Activated T-cell treated with anti-CD3 and anti-CD28 coated beads, Interleukin-2, amount 50 U/mL, for 72 hours (primary cell): ENCODE measurements around the gene DOK7. TPM values are rescaled to one million over a fixed set of nuclear protein-coding genes. Genes with fewer than 3 reads are reported as not detected.
A peak's percentile ranks its signal among the peaks of the same experiment; 100 is the strongest.

ENCODE experiments used
- ATAC-seq, 2 donors: fragments of 150-1000 bp; cut with Tn5 transposase; replicated peaks in 1 of 2; 2 replicates each; pipeline ENCODE4 v1.10.0; 2021; ENCODE audit warnings: moderate library complexity in 2 of 2, mild to moderate bottlenecking in 1 of 2
- DNase-seq, 2 donors: peaks; one replicate each; pipeline ENCODE4 v3.0.0; 2021 to 2022; ENCODE audit warnings: mixed read lengths in 1 of 2
- H3K27ac Mint-ChIP-seq: one replicate; pipeline ENCODE4 v1.8.0; 2022; ENCODE audit warnings: mild to moderate bottlenecking, moderate library complexity, mixed read lengths
- H3K27me3 Mint-ChIP-seq: one replicate; pipeline ENCODE4 v1.8.0; 2022; ENCODE audit warnings: low read depth, mixed read lengths
- H3K36me3 Mint-ChIP-seq, 2 donors: one replicate each; pipeline ENCODE4 v1.8.0; 2022; ENCODE audit warnings: mixed read lengths in 2 of 2, mild to moderate bottlenecking in 1 of 2; ENCODE audit not compliant: insufficient read depth in 2 of 2
- H3K4me1 Mint-ChIP-seq: one replicate; pipeline ENCODE4 v1.8.0; 2022; ENCODE audit warnings: low read depth, mixed read lengths
- H3K4me3 Mint-ChIP-seq, 2 donors: one replicate each; pipeline ENCODE4 v1.8.0; 2022; ENCODE audit warnings: mild to moderate bottlenecking in 2 of 2, mixed read lengths in 2 of 2, moderate library complexity in 2 of 2
- H3K9me3 Mint-ChIP-seq, 2 donors: one replicate each; pipeline ENCODE4 v1.8.0; 2022; ENCODE audit warnings: mixed read lengths in 2 of 2
- total RNA-seq, 2 donors: library from RNA; stranded (reverse); gene quantifications; one replicate each; pipeline ENCODE4 v1.2.3, GENCODE V29; 2022

Gene DOK7
- total RNA-seq, 2 donors from 2014 or later, result not detected

DNA sequence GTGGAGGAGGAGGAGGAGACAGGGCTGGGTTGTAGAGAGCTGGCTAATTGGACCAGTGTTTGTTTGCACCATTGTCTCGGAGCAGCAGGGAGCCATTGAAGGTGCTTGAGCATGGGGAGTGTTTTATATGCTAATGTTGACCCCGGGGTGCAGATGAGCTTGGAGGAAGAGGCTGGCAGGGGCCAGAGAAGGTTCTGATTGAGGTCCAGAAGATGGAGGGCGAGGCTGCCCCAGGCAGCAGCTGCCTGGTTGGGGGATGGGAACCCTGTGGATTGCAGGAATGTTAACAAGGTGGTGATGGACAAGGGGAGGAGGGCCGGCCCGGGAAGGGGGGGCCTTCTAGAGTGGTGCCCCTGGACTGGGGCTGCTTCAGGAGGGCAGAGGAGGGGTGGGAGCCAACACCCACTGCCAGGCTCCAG is 18.0 kb downstream of the DOK7 start:
- no peaks in the 10 kb centered on the region for H3K36me3 Mint-ChIP-seq
- no peaks in the 10 kb centered on the region for H3K4me1 Mint-ChIP-seq
- no peaks in the 10 kb centered on the region for H3K9me3 Mint-ChIP-seq
- H3K4me3 Mint-ChIP-seq, result no peak overlapping the region
- ATAC-seq, result peak in 1 of 2 donors; percentile 10
- no peak for DNase-seq
- H3K27me3 Mint-ChIP-seq, result peaks cover 23% of the 10 kb centered on the region
- H3K27ac Mint-ChIP-seq, result no peak overlapping the region

DNA sequence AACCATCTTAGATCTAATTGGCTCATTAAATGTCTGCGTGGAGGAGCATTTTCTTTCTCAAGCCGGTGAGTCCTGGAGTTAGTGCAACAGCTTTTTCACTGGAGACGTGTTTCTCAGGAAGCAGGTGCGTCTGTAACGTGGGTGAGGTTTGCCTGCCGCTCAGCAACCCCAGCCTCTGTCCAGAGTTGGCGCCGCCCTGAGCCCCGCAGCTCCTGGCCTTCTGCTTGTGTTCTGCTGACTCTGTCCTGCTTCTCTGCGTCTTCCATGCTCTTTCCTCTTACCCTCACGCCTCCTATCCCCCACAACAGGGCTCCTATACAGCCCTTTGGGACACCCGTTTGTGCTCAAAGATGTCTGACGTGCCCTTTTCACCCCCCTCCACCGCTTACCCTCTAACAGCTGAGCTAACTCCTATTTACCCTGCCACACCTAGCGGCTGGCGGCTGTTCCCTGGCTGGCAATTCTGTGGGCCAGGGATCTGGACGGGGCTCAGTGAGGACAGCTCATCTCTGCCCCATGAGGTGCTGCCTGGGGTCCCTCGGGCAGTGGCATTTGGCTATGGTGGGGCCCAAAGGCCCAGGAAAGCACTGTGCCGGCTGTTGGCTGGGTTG is 18.8 kb downstream of the DOK7 start:
- Mint-ChIP-seq H3K4me3 (no peak overlapping the region), H3K4me1 (no peaks in the 10 kb centered on the region), H3K27ac (no peak overlapping the region), H3K27me3 (peaks cover 23% of the 10 kb centered on the region), H3K9me3 (no peaks in the 10 kb centered on the region), H3K36me3 (no peaks in the 10 kb centered on the region)
- DNase-seq, result no peak
- no peak for ATAC-seq

DNA sequence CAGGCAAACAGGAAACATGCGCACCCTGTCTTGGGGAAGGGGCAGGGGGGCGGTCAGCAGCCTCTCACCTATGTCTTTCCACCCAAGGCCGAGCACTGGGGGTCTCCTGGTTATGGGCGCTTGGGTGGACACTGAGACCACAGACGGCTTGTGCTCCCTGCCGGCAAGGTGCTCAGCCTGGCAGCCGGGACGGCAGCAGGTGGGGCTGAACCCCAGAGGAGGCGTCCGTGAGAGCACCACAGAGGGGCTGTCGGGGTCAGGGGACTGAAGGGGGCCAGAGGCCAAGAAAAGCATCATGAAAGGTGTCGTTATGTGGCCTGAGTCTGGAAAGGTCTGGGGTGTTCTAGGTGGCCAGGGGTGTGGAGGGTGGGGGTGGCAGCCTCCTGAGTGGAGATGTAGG is 19.6 kb downstream of the DOK7 start:
- no peak overlapping the region for H3K4me3 Mint-ChIP-seq

DNA sequence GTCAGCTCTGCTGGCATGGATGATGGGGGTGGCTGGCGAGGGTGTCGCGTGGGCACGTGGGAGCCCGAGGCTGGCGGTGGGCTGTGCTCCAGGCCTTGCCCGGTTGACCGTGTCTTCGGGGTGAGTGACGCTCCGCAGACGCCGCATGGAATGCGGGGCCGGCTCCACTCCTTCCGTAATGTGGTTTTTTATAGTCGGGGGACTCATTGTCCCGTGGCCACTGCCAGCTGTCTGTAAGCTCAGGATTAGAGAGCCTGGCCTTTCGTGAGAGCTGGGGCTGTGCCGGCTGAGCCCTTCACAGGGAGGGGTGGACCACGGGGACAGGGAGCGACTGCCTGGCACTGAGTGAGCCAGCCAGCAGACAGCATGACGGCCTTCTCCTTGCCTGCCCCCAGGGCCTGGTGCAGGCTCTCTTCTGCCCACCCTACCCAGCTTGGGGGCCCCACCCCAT is 20.4 kb downstream of the DOK7 start:
- Mint-ChIP-seq H3K27me3 (peaks cover 23% of the 10 kb centered on the region), H3K4me3 (no peak overlapping the region), H3K4me1 (no peaks in the 10 kb centered on the region), H3K36me3 (no peaks in the 10 kb centered on the region), H3K9me3 (no peaks in the 10 kb centered on the region), H3K27ac (no peak overlapping the region)
- ATAC-seq (no peak), DNase-seq (no peak)

More for the DNA sequence above, 19.6 kb downstream of the DOK7 start:
- ATAC-seq, result no peak
- H3K27ac Mint-ChIP-seq, result no peak overlapping the region
- H3K4me1 Mint-ChIP-seq, result no peaks in the 10 kb centered on the region
- H3K9me3 Mint-ChIP-seq, result no peaks in the 10 kb centered on the region
- no peak for DNase-seq
- H3K36me3 Mint-ChIP-seq, result no peaks in the 10 kb centered on the region
- H3K27me3 Mint-ChIP-seq, result peaks cover 23% of the 10 kb centered on the region

DNA sequence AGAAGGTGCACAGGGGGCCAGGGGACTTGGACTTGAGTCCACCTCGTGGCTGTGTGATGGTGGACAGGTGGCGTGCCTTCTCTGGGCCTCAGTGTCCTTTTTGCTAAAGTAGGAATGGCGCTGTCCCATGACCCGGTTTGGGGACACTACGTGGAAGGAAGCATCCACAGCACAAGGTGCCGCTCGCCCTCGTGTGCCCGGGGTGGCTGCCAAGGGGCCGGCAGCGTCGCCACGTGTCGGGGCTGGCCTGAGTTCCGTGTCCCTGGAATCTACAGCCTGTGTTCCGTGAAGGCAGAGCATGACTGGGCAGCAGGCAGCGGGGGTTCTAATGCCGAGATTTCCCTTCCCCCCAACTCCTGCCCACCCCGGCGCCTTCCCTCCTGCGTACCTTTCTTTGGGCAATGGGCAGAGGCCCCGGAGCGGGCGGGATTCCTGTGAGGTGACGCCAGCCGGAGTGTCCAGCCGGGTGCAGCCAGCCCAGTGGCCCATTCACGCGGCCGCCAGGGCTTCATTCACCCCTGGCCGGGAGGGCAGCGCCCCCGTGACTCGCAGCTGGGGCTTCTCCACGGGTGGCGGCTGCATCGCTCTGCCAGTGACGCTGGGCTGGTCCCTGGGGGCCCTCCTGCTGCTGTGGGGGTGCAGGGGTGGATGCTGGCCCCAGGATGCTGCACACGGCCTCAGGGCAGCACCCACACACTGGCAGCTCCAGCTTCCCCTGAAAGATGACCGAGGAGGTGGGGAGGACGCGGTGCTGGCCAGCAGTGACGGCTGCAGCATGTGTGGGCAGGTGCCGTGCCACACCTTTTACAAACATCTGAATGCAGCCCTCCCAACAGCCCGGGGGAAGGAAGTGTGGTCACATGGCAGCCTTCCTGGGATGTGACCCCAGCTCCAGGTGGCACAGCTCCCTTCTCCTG is 21.2 kb downstream of the DOK7 start:
- ATAC-seq, result no peak
- no peak overlapping the region for H3K27ac Mint-ChIP-seq
- no peaks in the 10 kb centered on the region for H3K9me3 Mint-ChIP-seq
- DNase-seq, result no peak
- no peak overlapping the region for H3K4me3 Mint-ChIP-seq
- peaks cover 30% of the 10 kb centered on the region for H3K27me3 Mint-ChIP-seq
- no peaks in the 10 kb centered on the region for H3K36me3 Mint-ChIP-seq
- H3K4me1 Mint-ChIP-seq, result no peaks in the 10 kb centered on the region

DNA sequence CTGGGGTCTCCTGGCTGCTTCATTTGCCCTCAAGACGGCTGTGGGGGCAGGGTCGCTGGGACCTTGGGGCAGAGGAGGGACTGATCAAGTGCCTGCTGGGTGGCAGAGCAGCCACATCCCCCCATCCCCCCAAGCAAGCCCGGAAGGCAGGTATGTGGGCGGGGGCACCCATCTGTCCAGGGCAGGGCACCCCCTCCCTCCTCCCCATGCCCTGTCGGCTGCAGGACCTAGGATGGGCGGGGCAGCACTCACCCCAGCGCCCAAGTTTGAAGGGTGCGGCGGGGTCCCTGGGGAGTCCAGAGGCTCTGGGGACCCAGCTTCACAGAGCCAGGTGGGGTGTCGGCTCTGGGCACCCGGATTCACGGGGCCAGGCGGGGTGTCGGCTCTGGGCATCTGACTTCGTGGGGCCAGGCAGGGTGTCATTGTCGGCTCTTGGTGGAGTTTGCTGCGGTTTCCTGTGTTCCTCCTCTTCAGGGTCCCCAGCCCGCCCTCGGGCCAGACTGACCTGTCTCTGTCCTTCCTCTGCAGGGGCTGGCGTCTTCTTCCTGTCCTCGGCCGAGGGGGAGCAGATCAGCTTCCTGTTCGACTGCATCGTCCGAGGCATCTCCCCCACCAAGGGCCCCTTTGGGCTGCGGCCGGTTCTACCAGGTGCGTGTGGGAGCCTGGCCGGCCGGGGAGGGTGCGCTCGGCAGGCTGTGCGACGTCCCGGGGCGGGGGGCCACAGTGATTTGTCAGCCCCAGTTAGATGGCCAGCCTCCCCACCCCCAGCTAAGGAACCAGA is 22.1 kb downstream of the DOK7 start:
- H3K36me3 Mint-ChIP-seq, result no peaks in the 10 kb centered on the region
- DNase-seq, result no peak
- H3K9me3 Mint-ChIP-seq, result no peaks in the 10 kb centered on the region
- no peaks in the 10 kb centered on the region for H3K4me1 Mint-ChIP-seq
- no peak for ATAC-seq
- H3K4me3 Mint-ChIP-seq, result no peak overlapping the region
- H3K27me3 Mint-ChIP-seq, result peaks cover 38% of the 10 kb centered on the region
- no peak overlapping the region for H3K27ac Mint-ChIP-seq

DNA sequence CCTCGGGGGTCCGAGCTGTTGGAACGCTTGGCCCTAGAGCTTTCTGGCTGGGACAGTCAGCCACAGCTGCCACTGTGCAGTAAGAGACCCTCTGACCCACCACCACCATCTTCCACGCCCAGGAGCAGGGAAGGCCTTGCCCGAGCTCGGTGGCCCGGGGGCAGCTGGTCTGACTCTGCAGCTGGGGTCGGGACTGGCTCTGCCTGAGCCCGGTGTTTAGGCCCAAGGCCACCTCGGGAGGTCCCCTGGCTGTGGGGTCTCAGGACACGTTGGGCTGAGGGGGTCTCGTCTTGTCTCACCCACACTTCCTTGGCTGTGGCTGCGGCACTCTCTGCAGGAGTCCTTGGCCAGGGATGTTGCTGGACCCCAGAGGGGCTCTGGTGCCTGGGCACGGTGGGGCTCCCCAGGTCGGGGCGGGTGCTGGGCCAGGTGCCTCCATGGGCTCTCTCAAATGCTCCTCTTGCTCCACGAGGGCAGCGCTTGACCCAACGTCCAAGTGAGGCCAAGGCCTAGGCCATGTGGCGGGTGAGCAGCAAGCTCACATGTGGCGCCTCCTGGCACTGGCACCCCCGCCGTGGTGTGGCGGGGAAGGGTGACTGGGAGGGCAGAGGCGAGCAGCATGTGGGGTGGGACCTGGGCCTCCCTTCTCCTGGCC is 22.9 kb downstream of the DOK7 start:
- peaks cover 40% of the 10 kb centered on the region for H3K27me3 Mint-ChIP-seq
- H3K36me3 Mint-ChIP-seq, result no peaks in the 10 kb centered on the region
- no peaks in the 10 kb centered on the region for H3K9me3 Mint-ChIP-seq
- no peak overlapping the region for H3K4me3 Mint-ChIP-seq
- ATAC-seq (no peak), DNase-seq (no peak)
- no peak overlapping the region for H3K27ac Mint-ChIP-seq
- no peaks in the 10 kb centered on the region for H3K4me1 Mint-ChIP-seq

DNA sequence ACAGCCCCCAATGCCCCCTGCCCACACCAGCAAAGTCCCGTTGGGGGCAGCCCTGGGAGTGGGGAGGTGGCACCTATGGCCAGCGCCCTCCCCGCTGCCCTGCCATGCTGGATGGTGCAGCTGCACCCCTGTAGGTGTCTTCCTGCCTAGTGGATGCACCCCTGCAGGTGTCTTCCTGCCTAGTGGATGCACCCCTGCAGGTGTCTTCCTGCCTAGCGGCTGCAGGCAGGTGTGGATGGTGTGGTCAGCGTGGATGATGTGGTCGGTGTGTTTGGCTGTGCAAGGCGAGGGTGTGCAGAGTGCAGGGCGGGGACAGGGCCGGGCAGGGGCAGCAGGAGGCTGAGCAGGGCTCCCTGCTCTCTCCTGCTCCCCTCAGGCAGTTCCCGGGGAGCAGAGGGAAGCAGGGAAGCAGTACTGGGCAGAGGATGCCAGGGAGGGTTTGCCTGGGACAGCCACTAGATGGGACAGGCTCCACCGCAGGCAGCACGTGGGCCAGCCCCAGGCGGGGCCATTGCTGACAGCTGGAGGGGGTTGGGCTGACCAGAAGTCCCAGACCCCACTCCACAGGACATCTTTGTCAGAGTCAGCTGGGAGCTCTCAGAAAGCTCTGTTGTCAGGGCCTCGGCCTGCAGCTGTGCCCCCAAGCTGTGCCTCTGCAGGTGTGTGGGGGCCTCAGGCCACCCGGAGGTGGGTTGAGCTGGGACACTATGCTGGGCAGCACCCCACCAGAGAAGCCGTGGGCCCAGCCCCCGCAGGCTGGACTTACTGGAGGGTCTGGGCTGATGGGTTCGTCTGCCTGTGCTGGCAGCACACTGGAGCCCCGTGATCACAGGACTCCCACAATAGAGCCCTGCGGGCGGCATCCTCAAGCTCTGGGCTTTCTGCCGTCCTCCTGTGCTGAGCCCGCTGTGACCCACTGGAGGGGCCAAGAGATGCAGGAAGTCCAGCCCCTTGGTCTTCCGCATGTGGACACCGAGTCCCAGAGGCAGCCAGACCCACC is 23.7 kb downstream of the DOK7 start:
- no peaks in the 10 kb centered on the region for H3K36me3 Mint-ChIP-seq
- H3K27me3 Mint-ChIP-seq, result peaks cover 40% of the 10 kb centered on the region
- no peak overlapping the region for H3K27ac Mint-ChIP-seq
- no peaks in the 10 kb centered on the region for H3K4me1 Mint-ChIP-seq
- ATAC-seq (no peak), DNase-seq (no peak)
- no peak overlapping the region for H3K4me3 Mint-ChIP-seq
- no peaks in the 10 kb centered on the region for H3K9me3 Mint-ChIP-seq

DNA sequence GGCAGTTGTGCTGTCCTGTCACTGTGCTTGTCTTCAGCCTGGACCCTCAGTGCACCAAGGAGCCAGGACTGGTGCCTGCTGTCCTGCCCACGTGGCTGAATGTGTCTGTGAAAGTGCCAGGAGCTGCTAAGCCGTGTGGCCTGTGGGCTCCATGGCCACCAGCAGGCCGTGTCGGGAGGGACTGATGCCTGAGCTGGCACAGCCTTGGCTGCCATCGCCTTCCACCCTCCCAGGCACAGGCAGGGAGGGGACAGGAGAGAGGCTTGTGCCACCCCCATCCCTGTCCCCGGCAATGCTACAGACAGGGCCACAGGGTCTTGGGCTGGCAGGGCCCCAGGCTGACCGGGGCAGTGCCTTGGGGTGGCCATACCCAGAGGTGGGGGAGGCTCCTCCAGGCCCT is 24.8 kb downstream of the DOK7 start:
- Mint-ChIP-seq H3K36me3 (no peaks in the 10 kb centered on the region), H3K27ac (no peak overlapping the region), H3K4me3 (no peak overlapping the region), H3K9me3 (no peaks in the 10 kb centered on the region), H3K4me1 (no peaks in the 10 kb centered on the region), H3K27me3 (peaks cover 39% of the 10 kb centered on the region)
- DNase-seq (no peak), ATAC-seq (no peak)

DNA sequence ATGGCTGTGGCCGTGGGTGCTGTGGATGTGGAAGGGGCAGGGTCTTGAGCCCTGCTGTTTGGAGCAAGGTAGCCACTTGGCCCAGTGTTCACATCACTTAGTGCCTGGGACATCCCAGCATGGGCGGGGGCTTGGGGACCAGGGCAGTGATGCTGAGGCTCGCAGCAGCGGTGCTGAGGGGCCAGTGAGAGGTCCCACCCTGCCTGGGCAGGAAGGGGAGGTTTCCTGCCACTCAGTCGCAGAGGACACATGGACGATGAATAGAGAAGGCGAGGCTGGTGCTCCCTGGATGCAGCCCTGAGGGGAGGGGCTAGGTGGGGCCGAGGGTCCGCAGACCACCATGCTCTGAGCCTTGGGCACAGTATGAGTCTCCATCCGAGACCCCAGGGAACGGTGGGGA is 25.7 kb downstream of the DOK7 start:
- no peaks in the 10 kb centered on the region for H3K9me3 Mint-ChIP-seq
- H3K4me3 Mint-ChIP-seq, result no peak overlapping the region
- no peak overlapping the region for H3K27ac Mint-ChIP-seq
- H3K36me3 Mint-ChIP-seq, result no peaks in the 10 kb centered on the region
- H3K4me1 Mint-ChIP-seq, result no peaks in the 10 kb centered on the region
- peaks cover 39% of the 10 kb centered on the region for H3K27me3 Mint-ChIP-seq
- DNase-seq, result no peak
- ATAC-seq, result no peak

DNA sequence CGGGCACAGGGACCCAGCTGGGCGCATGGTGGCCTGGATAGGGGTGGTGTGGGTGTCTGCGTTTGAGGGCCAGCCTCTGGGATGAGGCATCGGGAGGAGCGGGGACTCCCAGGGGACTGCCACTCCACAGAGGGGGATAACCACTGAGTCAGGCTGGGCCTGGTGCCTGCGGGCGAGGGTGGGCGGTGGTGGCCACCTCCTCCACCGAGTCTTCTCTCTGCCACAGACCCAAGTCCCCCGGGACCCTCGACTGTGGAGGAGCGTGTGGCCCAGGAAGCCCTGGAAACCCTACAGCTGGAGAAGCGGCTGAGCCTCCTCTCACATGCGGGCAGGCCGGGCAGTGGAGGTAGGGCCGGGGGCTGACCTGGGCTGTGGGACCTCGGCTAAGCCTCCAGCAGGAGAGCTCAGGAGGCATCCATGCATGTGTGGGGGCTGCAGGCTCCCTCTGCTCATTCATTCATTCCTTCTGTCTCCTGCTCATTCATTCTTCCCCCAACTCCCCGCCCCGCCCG is 26.4 kb downstream of the DOK7 start:
- peaks cover 39% of the 10 kb centered on the region for H3K27me3 Mint-ChIP-seq

More for the DNA sequence above, 26.4 kb downstream of the DOK7 start:
- no peak overlapping the region for H3K27ac Mint-ChIP-seq
- DNase-seq (peak in 1 of 2 donors; percentile 30), ATAC-seq (peak; percentile 27 to 35)
- no peaks in the 10 kb centered on the region for H3K9me3 Mint-ChIP-seq
- H3K36me3 Mint-ChIP-seq, result no peaks in the 10 kb centered on the region
- H3K4me1 Mint-ChIP-seq, result no peaks in the 10 kb centered on the region
- H3K4me3 Mint-ChIP-seq, result no peak overlapping the region
